Neuronal stem cell (in vitro differentiated cells): Measurements from ENCODE around the gene AUTS2.

Source experiments
- DNase-seq: peaks from one replicate; pipeline ENCODE4 v3.0.0-alpha.2; 2013; ENCODE audit warnings: low spot score
- H2AFZ ChIP-seq: one replicate; pipeline ENCODE4 v1.6.1; 2013; ENCODE audit warnings: mild to moderate bottlenecking, low read length, inconsistent platforms
- H2AK5ac ChIP-seq: 2 replicates; pipeline ENCODE4 v1.6.1; 2013; ENCODE audit warnings: low read depth, mild to moderate bottlenecking, inconsistent platforms, low read length, moderate library complexity, mixed read lengths
- H2BK120ac ChIP-seq: 2 replicates; pipeline ENCODE4 v1.6.1; 2013; ENCODE audit warnings: low read depth, mild to moderate bottlenecking, inconsistent platforms, low read length, moderate library complexity, mixed read lengths
- H2BK12ac ChIP-seq: one replicate; pipeline ENCODE4 v1.6.1; 2013; ENCODE audit warnings: low read length, inconsistent platforms
- H2BK15ac ChIP-seq: 2 replicates; pipeline ENCODE4 v1.6.1; 2013; ENCODE audit warnings: mild to moderate bottlenecking, low read length, inconsistent platforms, mixed read lengths
- H2BK5ac ChIP-seq: one replicate; pipeline ENCODE4 v1.6.1; 2013; ENCODE audit warnings: inconsistent platforms, mild to moderate bottlenecking, low read length, moderate library complexity
- H3K14ac ChIP-seq: one replicate; pipeline ENCODE4 v1.6.1; 2013; ENCODE audit warnings: low read length, inconsistent platforms
- H3K18ac ChIP-seq: 2 replicates; pipeline ENCODE4 v1.6.1; 2013; ENCODE audit warnings: low read length, inconsistent platforms
- H3K23ac ChIP-seq: 2 replicates; pipeline ENCODE4 v1.6.1; 2013; ENCODE audit warnings: low read depth, mild to moderate bottlenecking, mixed read lengths, low read length, inconsistent platforms; ENCODE audit not compliant: poor library complexity
- H3K27ac ChIP-seq: replicated peaks from 3 replicates; pipeline ENCODE4 v1.5.1; 2013; ENCODE audit warnings: low read length, inconsistent platforms
- H3K27me3 ChIP-seq, 3 experiments: 2 replicates each; pipeline ENCODE4 v1.6.1; 2013; ENCODE audit warnings: low read length in 3 of 3, mild to moderate bottlenecking in 2 of 3, inconsistent platforms in 1 of 3, low read depth in 1 of 3, mixed read lengths in 1 of 3, moderate library complexity in 1 of 3; ENCODE audit not compliant: control insufficient read depth in 3 of 3, insufficient read depth in 3 of 3
- H3K36me3 ChIP-seq, 2 donors: replicated peaks in 1 of 2; 2 replicates each; pipeline ENCODE4 v1.6.1; 2013; ENCODE audit warnings: low read length in 2 of 2; ENCODE audit not compliant: control insufficient read depth in 2 of 2, insufficient read depth in 2 of 2
- H3K4ac ChIP-seq: 2 replicates; pipeline ENCODE4 v1.6.1; 2013; ENCODE audit warnings: inconsistent platforms, mild to moderate bottlenecking, low read length, moderate library complexity
- H3K4me1 ChIP-seq, 2 donors: 1 replicate in 1 of 2; 2 replicates in 1 of 2; pipeline ENCODE4 v1.6.1; 2013; ENCODE audit warnings: low read length in 2 of 2, low read depth in 1 of 2; ENCODE audit not compliant: control insufficient read depth in 2 of 2, insufficient read depth in 1 of 2
- H3K4me2 ChIP-seq: one replicate; pipeline ENCODE4 v1.6.1; 2013; ENCODE audit warnings: mild to moderate bottlenecking, low read length, inconsistent platforms; ENCODE audit not compliant: insufficient read depth, poor library complexity, severe bottlenecking
- H3K4me3 ChIP-seq, 2 donors: 2 replicates each; pipeline ENCODE4 v1.5.1; 2013; ENCODE audit warnings: low read length in 2 of 2, mild to moderate bottlenecking in 2 of 2, inconsistent platforms in 1 of 2, moderate library complexity in 1 of 2
- H3K79me1 ChIP-seq: one replicate; pipeline ENCODE4 v1.6.1; 2013; ENCODE audit warnings: low read depth, mild to moderate bottlenecking, inconsistent platforms, low read length, moderate library complexity
- H3K9ac ChIP-seq: one replicate; pipeline ENCODE4 v1.6.1; 2013; ENCODE audit warnings: mild to moderate bottlenecking, low read depth, low read length, inconsistent platforms; ENCODE audit not compliant: poor library complexity
- H3K9me3 ChIP-seq, 2 donors: replicated peaks in 1 of 2; 2 replicates each; pipeline versions ENCODE3 to v1.6.1; 2013; ENCODE audit warnings: low read length in 2 of 2, mild to moderate bottlenecking in 2 of 2, inconsistent platforms in 1 of 2, low read depth in 1 of 2, mixed read lengths in 1 of 2, moderate library complexity in 1 of 2; ENCODE audit not compliant: control insufficient read depth in 2 of 2, insufficient read depth in 1 of 2
- H4K8ac ChIP-seq: one replicate; pipeline ENCODE4 v1.6.1; 2013; ENCODE audit warnings: low read depth, mild to moderate bottlenecking, inconsistent platforms, low read length, moderate library complexity
- H4K91ac ChIP-seq: one replicate; pipeline ENCODE4 v1.6.1; 2013; ENCODE audit warnings: low read length, low read depth, mild to moderate bottlenecking, inconsistent platforms; ENCODE audit not compliant: poor library complexity
- WGBS, 2 donors: extraction: QIAGEN DNeasy Blood & Tissue Kit; methylation state at CpG; one replicate each; pipeline ENCODE4 v1.1.7; 2013; ENCODE audit warnings: missing lambda C conversion rate in 2 of 2, mixed read lengths in 1 of 2; ENCODE audit not compliant: insufficient read length in 2 of 2, insufficient replicate concordance in 1 of 2; ENCODE audit errors: extremely low coverage in 2 of 2; 5-methylcytosine and 5-hydroxymethylcytosine counted together

AUTS2 gene

GRCh38 chr7:69683002-69683401 lies 84.7 kb downstream of the AUTS2 start:
- no peak overlapping the region for H2BK120ac ChIP-seq
- H4K91ac ChIP-seq, result no peak overlapping the region
- H3K14ac ChIP-seq, result no peak overlapping the region
- H3K4me2 ChIP-seq, result no peak overlapping the region
- no peaks in the 10 kb centered on the region for H3K79me1 ChIP-seq
- no peak overlapping the region for H3K4me3 ChIP-seq
- no peak overlapping the region for H3K23ac ChIP-seq
- H3K9me3 ChIP-seq, result no peaks in the 10 kb centered on the region
- no peak overlapping the region for H2AFZ ChIP-seq
- WGBS, 2 donors, result no CpG with 5 or more reads among the region's 8 CpGs
- H3K18ac ChIP-seq, result no peak overlapping the region
- no peaks in the 10 kb centered on the region for H3K36me3 ChIP-seq
- no peak for DNase-seq
- no peak overlapping the region for H3K4ac ChIP-seq
- no peak overlapping the region for H2BK12ac ChIP-seq
- no peak overlapping the region for H2BK5ac ChIP-seq
- no peak overlapping the region for H2AK5ac ChIP-seq
- H3K27me3 ChIP-seq, result no peaks in the 10 kb centered on the region
- peaks cover 11 to 25% of the 10 kb centered on the region in 2 donors for H3K4me1 ChIP-seq
- H4K8ac ChIP-seq, result no peak overlapping the region
- H2BK15ac ChIP-seq, result no peak overlapping the region
- no peak overlapping the region for H3K27ac ChIP-seq
- H3K9ac ChIP-seq, result no peak overlapping the region

- Histone ChIP-seq H2AK5ac (no peak overlapping the region), H3K36me3 (no peaks in the 10 kb centered on the region), H2AFZ (no peak overlapping the region), H3K9me3 (no peaks in the 10 kb centered on the region), H3K4me3 (no peak overlapping the region), H3K4ac (no peak overlapping the region), H3K14ac (no peak overlapping the region), H3K23ac (no peak overlapping the region), H2BK120ac (no peak overlapping the region), H3K27me3 (no peaks in the 10 kb centered on the region), H3K79me1 (no peaks in the 10 kb centered on the region), H2BK5ac (no peak overlapping the region), H3K4me1 (peaks cover 9 to 22% of the 10 kb centered on the region in 2 donors), H4K91ac (no peak overlapping the region), H2BK15ac (no peak overlapping the region), H3K27ac (no peak overlapping the region), H4K8ac (no peak overlapping the region), H2BK12ac (no peak overlapping the region), H3K9ac (no peak overlapping the region), H3K4me2 (no peak overlapping the region), H3K18ac (no peak overlapping the region)
- no peak for DNase-seq
- no CpG with 5 or more reads among the region's 8 CpGs for WGBS, 2 donors
Measured at GRCh38 chr7:69684369-69685292, 86.4 kb downstream of the AUTS2 start.

GRCh38 chr7:69685293-69685631 lies 87.0 kb downstream of the AUTS2 start:
- Histone ChIP-seq H3K4me2 (no peak overlapping the region), H3K9me3 (peaks cover under 1 to 1% of the 10 kb centered on the region in 2 donors), H2BK120ac (no peak overlapping the region), H2AFZ (no peak overlapping the region), H3K18ac (no peak overlapping the region), H2BK12ac (no peak overlapping the region), H3K4me3 (no peak overlapping the region), H3K27me3 (no peaks in the 10 kb centered on the region), H3K27ac (no peak overlapping the region), H2BK5ac (no peak overlapping the region), H3K4me1 (peaks cover 9 to 22% of the 10 kb centered on the region in 2 donors), H2BK15ac (no peak overlapping the region), H4K91ac (no peak overlapping the region), H2AK5ac (no peak overlapping the region), H3K79me1 (peaks cover under 1% of the 10 kb centered on the region), H4K8ac (no peak overlapping the region), H3K9ac (no peak overlapping the region), H3K4ac (no peak overlapping the region), H3K36me3 (peaks cover 0 to 3% of the 10 kb centered on the region in 2 donors), H3K23ac (no peak overlapping the region), H3K14ac (no peak overlapping the region)
- WGBS, 2 donors, result no CpG with 5 or more reads among the region's 1 CpG
- no peak for DNase-seq

- Histone ChIP-seq H3K9ac (no peak overlapping the region), H3K14ac (no peak overlapping the region)
Measured at GRCh38 chr7:69686366-69686765, 88.1 kb downstream of the AUTS2 start.

More at GRCh38 chr7:69686366-69686765, 88.1 kb downstream of the AUTS2 start:
- Histone ChIP-seq H4K8ac (no peak overlapping the region), H3K79me1 (peaks cover 2% of the 10 kb centered on the region), H2BK15ac (no peak overlapping the region), H3K27me3 (no peaks in the 10 kb centered on the region), H2BK120ac (no peak overlapping the region), H2AK5ac (no peak overlapping the region), H2BK12ac (no peak overlapping the region), H3K9me3 (peaks cover 2 to 12% of the 10 kb centered on the region in 2 donors), H3K36me3 (peaks cover 0 to 13% of the 10 kb centered on the region in 2 donors), H3K4me2 (no peak overlapping the region), H3K4me3 (no peak overlapping the region), H3K18ac (no peak overlapping the region), H3K27ac (no peak overlapping the region), H3K4me1 (peaks cover 9 to 22% of the 10 kb centered on the region in 2 donors), H2AFZ (no peak overlapping the region), H3K23ac (no peak overlapping the region), H3K4ac (no peak overlapping the region), H2BK5ac (no peak overlapping the region), H4K91ac (no peak overlapping the region)
- DNase-seq, result no peak
- no CpG with 5 or more reads among the region's 2 CpGs for WGBS, 2 donors
